Transverse colon (tissue), 4 donors: Measurements from ENCODE around the gene ARFIP1.

Experiments
- CTCF ChIP-seq, 5 experiments: fragments of 200-600 bp in 3 of 5; fragments of 450-650 bp in 2 of 5; sonication (generic) in 3 of 5; IDR thresholded peaks; 1 replicate in 2 of 5; 2 replicates in 3 of 5; pipeline ENCODE4 v1.5.1; 2016 to 2017; ENCODE audit warnings: antibody characterized with exemption in 5 of 5, inconsistent platforms in 3 of 5, mild to moderate bottlenecking in 2 of 5, moderate library complexity in 1 of 5
- POLR2A ChIP-seq: fragments of 450-650 bp; IDR thresholded peaks from one replicate; pipeline ENCODE4 v1.6.1; 2016; ENCODE audit warnings: antibody characterized with exemption, mild to moderate bottlenecking, moderate library complexity
- POLR2AphosphoS5 ChIP-seq, 3 donors: sonication (generic); formaldehyde crosslinking; IDR thresholded peaks; one replicate each; pipeline ENCODE4 v1.6.1; 2016; ENCODE audit warnings: antibody characterized with exemption in 3 of 3

GRCh38 chr4:152808670-152809069 lies 28.9 kb downstream of the ARFIP1 start:
- TF ChIP-seq CTCF (IDR thresholded peaks at IDR 0.05) (no peak), POLR2A (no peak), POLR2AphosphoS5 (IDR thresholded peaks at IDR 0.05) (no peak)
